ENCODE data around the gene ARHGAP10.

The ARHGAP10 gene

DNA sequence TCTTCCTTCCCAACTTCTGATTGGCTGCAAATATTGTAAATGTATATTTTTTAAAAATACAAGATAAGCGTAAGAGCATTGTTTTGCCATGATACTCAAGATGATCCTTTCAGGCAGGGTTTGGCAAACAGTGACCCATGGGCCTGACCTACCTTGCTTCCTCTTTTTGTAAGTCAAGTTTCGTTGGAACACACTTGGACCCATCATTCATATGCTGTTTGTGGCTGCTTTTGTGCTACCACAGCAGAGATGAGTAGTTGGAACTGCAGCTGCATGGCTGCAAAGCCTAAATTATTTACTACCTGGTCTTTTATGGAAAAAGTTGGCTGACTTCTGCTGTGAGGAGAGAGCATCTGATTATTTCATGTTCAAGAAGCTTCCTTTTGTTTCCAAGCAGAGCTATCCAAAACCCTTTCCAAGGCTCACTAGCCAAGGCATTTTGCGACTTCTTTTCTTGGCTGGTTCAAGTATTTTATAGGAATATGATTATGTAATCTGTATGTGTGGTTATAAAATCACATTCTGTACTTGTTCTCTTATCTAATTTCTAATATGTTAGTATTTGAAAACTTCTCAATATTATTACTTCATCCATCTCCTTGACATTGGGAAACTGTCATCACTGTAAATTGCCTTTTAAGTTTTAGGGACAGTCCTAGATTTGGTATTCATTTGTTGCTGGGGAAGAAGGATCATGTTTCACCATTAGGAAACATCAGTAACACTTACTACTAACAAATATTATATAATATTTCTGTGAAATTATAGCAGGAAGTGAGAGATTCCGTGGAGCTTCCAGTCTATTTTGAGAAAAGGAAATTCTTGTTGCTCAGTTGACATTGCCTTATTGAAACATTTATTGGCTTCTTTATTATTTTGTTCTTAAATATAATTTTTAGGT, 109.2 kb downstream of the ARHGAP10 start:
- H3K4me3 ChIP-seq (ENCODE audit: low read depth, low read length) = no peak overlapping the region
- TF ChIP-seq, protein P1, sequence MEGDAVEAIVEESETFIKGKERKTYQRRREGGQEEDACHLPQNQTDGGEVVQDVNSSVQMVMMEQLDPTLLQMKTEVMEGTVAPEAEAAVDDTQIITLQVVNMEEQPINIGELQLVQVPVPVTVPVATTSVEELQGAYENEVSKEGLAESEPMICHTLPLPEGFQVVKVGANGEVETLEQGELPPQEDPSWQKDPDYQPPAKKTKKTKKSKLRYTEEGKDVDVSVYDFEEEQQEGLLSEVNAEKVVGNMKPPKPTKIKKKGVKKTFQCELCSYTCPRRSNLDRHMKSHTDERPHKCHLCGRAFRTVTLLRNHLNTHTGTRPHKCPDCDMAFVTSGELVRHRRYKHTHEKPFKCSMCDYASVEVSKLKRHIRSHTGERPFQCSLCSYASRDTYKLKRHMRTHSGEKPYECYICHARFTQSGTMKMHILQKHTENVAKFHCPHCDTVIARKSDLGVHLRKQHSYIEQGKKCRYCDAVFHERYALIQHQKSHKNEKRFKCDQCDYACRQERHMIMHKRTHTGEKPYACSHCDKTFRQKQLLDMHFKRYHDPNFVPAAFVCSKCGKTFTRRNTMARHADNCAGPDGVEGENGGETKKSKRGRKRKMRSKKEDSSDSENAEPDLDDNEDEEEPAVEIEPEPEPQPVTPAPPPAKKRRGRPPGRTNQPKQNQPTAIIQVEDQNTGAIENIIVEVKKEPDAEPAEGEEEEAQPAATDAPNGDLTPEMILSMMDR (IDR thresholded peaks at IDR 0.05; ENCODE audit: low read depth, low read length) = no peak

DNA sequence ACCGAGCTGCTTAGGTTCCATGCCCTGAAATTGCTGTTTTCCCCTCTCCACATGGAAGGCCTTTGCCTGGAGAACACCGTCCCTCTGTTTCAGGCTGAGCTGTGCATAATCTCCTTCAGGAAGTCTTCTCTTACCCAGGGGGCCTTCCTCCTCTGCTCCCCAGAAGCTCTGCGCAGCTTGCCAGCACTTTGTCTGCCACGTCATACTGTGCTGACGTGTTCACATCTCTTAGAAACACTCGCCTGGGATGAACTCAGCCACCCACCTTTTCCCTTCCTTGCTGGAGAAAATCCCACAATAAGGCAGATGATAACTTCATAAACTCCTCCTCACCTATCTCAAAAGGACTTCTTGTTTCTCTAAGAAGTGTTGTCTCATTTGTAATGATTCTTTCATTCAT, 110.7 kb downstream of the ARHGAP10 start:
- TF ChIP-seq, protein P1 (IDR thresholded peaks at IDR 0.05; ENCODE audit: low read depth, low read length) = no peak
- H3K4me3 ChIP-seq (ENCODE audit: low read depth, low read length) = no peak overlapping the region

DNA sequence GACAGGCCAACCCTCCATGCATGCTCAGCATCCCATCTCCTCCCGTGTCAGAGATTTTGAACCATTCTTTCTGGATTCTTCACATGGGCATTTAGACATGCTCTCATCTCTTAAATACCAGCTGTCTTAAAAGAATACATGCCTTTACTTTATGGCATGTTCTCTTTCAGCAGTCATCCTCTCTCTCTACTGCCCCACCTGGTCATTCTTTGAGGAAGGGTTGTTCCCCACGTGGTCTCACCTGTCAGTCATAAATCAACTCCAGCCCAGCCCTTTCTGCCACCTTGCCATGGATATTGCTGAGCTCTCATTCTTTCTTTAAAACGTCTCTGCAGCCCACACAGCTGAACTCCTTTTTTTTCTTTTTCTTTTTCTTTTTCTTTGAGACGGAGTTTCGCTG, 111.3 kb downstream of the ARHGAP10 start:
- TF ChIP-seq, protein P1 (IDR thresholded peaks at IDR 0.05; ENCODE audit: low read depth, low read length) = no peak
- no peak overlapping the region for H3K4me3 ChIP-seq (ENCODE audit: low read depth, low read length)

DNA sequence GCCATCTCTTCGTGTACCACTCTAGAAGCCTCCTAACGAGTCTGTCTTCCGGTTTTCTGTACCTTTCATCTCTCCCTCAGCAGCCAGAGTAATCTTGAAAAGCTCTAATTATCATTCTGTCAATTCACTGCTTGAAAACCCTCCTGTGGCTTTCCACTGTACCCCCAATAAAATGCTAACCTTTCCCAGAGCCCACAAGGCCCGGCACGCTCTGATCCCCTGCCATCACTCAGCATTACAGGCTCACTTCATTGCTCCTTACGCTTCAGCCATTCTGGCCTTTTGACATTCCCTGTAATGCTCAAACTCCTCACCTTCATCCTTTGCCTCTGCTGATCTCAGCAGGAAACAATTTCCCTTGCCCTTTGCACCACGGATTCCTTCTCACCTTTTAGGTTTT, 112.9 kb downstream of the ARHGAP10 start:
- TF ChIP-seq, protein P1 (IDR thresholded peaks at IDR 0.05; ENCODE audit: low read depth, low read length) = no peak
- no peak overlapping the region for H3K4me3 ChIP-seq (ENCODE audit: low read depth, low read length)

DNA sequence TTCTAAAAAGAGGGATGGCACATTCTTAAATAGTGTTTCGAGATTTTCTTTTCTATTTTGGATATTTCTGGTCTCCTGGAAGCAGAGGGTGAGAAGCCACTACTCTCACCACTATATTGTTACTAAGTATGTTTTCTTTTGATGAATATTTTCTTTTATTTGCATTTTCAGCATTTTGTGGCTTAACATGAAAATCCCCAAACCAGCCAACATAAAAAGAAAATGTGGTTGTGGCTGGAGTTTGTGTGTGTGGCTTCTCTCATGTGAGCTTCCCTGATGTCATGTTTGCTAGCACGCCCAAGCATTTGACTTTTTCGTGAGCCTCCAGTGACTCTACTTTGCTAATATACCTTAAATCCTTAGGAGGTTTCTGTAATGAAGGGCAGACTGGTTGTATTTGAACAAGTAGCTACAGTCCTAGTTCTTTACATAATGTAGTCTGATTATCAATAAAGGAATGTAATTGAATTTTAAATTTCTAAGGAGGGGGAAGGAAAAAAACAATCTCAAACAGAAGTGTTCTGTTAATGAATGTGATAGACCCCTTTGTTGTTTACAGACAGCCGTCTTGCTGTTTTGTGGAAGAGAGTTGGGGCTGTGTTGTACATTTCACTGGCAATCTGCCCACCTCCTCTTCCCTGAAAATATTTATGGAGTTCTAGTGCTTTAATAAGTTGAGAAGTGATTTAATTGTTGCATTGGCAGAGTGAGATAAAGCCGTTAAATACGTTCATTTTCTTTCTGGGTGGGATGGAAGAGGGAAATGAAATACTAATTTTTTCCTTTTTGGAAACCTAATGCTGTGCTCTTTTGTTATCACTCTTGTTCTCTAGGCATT, 114.6 kb downstream of the ARHGAP10 start:
- no peak overlapping the region for H3K4me3 ChIP-seq (ENCODE audit: low read depth, low read length)
- TF ChIP-seq, protein P1 (IDR thresholded peaks at IDR 0.05; ENCODE audit: low read depth, low read length) = no peak

DNA sequence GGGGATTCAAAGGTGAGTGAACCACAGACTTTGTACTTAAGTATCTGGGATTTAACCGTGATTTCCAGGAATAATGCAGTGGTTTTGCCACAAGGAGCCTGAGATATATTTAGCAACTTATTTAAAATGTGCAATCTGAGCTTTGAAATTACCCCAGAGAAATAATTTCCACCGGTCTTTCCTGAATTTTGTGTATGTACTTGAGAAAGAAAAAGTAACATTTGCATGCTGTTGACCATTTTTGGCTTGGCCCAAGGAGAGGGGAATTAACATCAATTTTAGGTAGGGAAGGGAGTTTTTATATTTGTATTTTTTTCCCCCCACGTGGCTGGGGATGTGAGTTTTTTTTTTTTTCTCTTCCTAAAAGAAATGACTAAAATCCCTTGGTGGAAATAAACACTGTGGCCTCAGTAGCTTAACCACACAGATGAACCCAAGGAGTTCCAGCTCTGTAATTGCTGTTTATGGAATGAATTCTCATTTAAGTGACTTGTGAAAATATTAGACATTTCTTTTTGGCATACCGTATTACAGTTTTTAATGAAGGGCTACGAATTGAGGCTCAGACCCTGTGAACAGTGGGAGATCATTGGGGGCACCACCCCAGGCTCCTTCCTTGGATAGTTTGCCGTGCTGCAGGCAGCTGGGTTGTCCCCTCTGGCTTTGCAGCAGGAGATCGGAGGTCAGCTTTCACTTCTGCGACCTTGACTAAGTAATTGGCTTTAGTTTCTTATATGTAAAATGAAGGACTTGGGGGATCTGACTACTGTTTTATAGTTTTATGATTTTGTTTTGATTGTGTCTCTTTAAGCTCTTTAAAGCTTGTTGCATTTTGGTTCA, 116.1 kb downstream of the ARHGAP10 start:
- TF ChIP-seq, protein P1 (IDR thresholded peaks at IDR 0.05; ENCODE audit: low read depth, low read length) = no peak
- H3K4me3 ChIP-seq (ENCODE audit: low read depth, low read length) = peak overlapping the region; percentile 15; the same call in 1 of the 2 replicates
